GM23338 (cell line): Measurements from ENCODE around the gene LMF1. TPM values are rescaled to one million over a fixed set of nuclear protein-coding genes. Genes with fewer than 3 reads are reported as not detected.

ENCODE experiments used
- ATAC-seq: fragments of 200-7000 bp; cut with Tn5 transposase; 3 replicates; pipeline ENCODE4 v1.9.1; 2020
- DNase-seq: peaks from one replicate; pipeline ENCODE4 v3.0.0-alpha.2; 2015; ENCODE audit warnings: low spot score
- H2AFZ ChIP-seq: fragments of 200-600 bp; sonication (generic); 2 replicates; pipeline ENCODE4 v1.8.0; 2016; ENCODE audit warnings: antibody characterized with exemption, mild to moderate bottlenecking, moderate library complexity
- H3F3A ChIP-seq: fragments of 200-600 bp; sonication (generic); replicated peaks from 2 replicates; pipeline ENCODE4 v1.8.0; 2017; ENCODE audit warnings: antibody characterized with exemption, mixed run types, low read depth
- H3K27ac ChIP-seq: fragments of 200-600 bp; sonication (generic); 2 replicates; pipeline ENCODE4 v1.6.1; 2016; ENCODE audit warnings: low read depth
- H3K27me3 ChIP-seq: fragments of 200-600 bp; sonication (generic); 2 replicates; pipeline ENCODE4 v1.8.0; 2016; ENCODE audit warnings: mild to moderate bottlenecking, mixed run types, moderate library complexity; ENCODE audit not compliant: insufficient read depth
- H3K36me3 ChIP-seq: fragments of 200-600 bp; sonication (generic); 2 replicates; pipeline ENCODE4 v1.8.0; 2016; ENCODE audit warnings: mild to moderate bottlenecking; ENCODE audit not compliant: insufficient read depth
- H3K4me1 ChIP-seq: fragments of 200-600 bp; sonication (generic); 2 replicates; pipeline ENCODE4 v1.8.0; 2016; ENCODE audit warnings: mild to moderate bottlenecking, moderate library complexity; ENCODE audit not compliant: insufficient read depth
- H3K4me2 ChIP-seq: fragments of 200-600 bp; sonication (generic); 2 replicates; pipeline ENCODE4 v1.7.1; 2017; ENCODE audit warnings: mixed run types
- H3K4me3 ChIP-seq: fragments of 200-600 bp; sonication (generic); 2 replicates; pipeline ENCODE4 v1.6.1; 2016; ENCODE audit warnings: mixed run types
- H3K79me2 ChIP-seq: fragments of 200-600 bp; sonication (generic); replicated peaks from 2 replicates; pipeline ENCODE4 v1.8.0; 2017; ENCODE audit warnings: mild to moderate bottlenecking; ENCODE audit not compliant: insufficient read depth
- H3K9me2 ChIP-seq: fragments of 200-600 bp; sonication (generic); 2 replicates; pipeline ENCODE4 v1.8.0; 2017; ENCODE audit not compliant: insufficient read depth
- H4K20me1 ChIP-seq: fragments of 200-600 bp; sonication (generic); replicated peaks from 2 replicates; pipeline ENCODE4 v1.8.0; 2017; ENCODE audit warnings: mild to moderate bottlenecking; ENCODE audit not compliant: insufficient read depth
- H3K27ac Mint-ChIP-seq: 2 replicates; pipeline ENCODE4 v1.8.0; 2020; ENCODE audit warnings: inconsistent platforms, mild to moderate bottlenecking, moderate library complexity, mixed read lengths
- H3K27me3 Mint-ChIP-seq: 3 replicates; pipeline ENCODE4 v1.8.0; 2022; ENCODE audit warnings: low read depth, mild to moderate bottlenecking, moderate library complexity, mixed read lengths, inconsistent platforms; ENCODE audit not compliant: insufficient read depth, poor library complexity
- H3K36me3 Mint-ChIP-seq: 3 replicates; pipeline ENCODE4 v1.8.0; 2021; ENCODE audit warnings: low read depth, mild to moderate bottlenecking, inconsistent platforms, moderate library complexity, mixed read lengths
- H3K4me1 Mint-ChIP-seq: 3 replicates; pipeline ENCODE4 v1.8.0; 2020; ENCODE audit warnings: mild to moderate bottlenecking, inconsistent platforms, mixed read lengths
- H3K4me3 Mint-ChIP-seq: 3 replicates; pipeline ENCODE4 v1.8.0; 2021; ENCODE audit warnings: moderate library complexity, mild to moderate bottlenecking, inconsistent platforms, mixed read lengths
- H3K9me3 Mint-ChIP-seq: 3 replicates; pipeline ENCODE4 v1.8.0; 2020; ENCODE audit warnings: moderate library complexity, mild to moderate bottlenecking, inconsistent platforms, mixed read lengths
- EZH2phosphoT487 ChIP-seq: fragments of 200-600 bp; sonication (generic); IDR thresholded peaks from one replicate; pipeline ENCODE4 v1.8.1; 2018; ENCODE audit warnings: antibody characterized with exemption; ENCODE audit not compliant: unreplicated experiment
- ZNF331 ChIP-seq: fragments of 250-450 bp; sonication (Bioruptor Pico); IDR thresholded peaks from 2 replicates; pipeline ENCODE4 v1.5.0; 2020; ENCODE audit warnings: low read depth, mild to moderate bottlenecking, moderate library complexity
- polyA plus RNA-seq: library from polyadenylated mRNA; unstranded; fragments of >200 nt; fragmentation: Nextera tagmentation; extraction: Ambion mirVana; gene quantifications from 2 replicates; pipeline ENCODE4 v1.2.1, GENCODE V29; 2016
- total RNA-seq: library from RNA; depleted of rRNA; stranded (reverse); fragments of >200 nt; shearing (Covaris generic); gene quantifications from 2 replicates; pipeline ENCODE4 v1.2.3, GENCODE V29; 2014
- TF ChIP-seq, protein P1 (sequence below): fragments of 250-450 bp; sonication (Bioruptor Pico); IDR thresholded peaks from 2 replicates; pipeline ENCODE4 v1.5.0; 2020; ENCODE audit warnings: mild to moderate bottlenecking, moderate library complexity
- TF ChIP-seq, protein P2 (sequence below), 2 experiments: fragments of 200-600 bp in 1 of 2; sonication (generic) in 1 of 2; conservative IDR thresholded peaks; 2 replicates each; pipeline versions ENCODE4 v1.5.1 to v1.6.1; 2016 to 2017; ENCODE audit warnings: antibody characterized with exemption in 2 of 2, low read depth in 2 of 2, mild to moderate bottlenecking in 2 of 2, moderate library complexity in 1 of 2

LMF1 gene
- total and polyA plus RNA-seq, 2 experiments from 2014 or later: 4.2 to 10.1 TPM

DNA sequence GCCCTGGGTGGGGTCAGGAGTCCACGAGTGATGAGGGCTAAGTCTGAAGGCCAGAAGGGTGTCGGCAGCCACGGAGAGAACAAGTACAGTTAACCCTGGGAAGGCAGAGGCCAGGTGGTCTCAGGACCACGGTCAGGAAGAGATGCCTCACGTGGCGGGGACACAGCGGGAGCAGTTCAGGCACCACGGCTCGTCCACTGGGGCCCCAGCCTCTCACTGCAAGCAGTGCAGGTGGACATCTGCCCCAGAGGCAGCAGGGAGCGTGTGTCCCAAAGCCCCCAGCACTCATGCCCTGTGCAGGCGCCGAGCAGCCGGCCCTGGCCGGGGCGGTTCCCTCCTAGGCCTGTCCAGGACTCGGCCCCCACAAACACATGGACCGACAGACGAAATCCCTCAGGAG, 4.7 kb downstream of the LMF1 start:
- no peaks in the 10 kb centered on the region for H3K9me2 ChIP-seq
- H2AFZ ChIP-seq: no peak overlapping the region
- H3K79me2 ChIP-seq: no peaks in the 10 kb centered on the region
- Mint-ChIP-seq H3K4me3 (no peak overlapping the region; the same call in 2 of the 3 replicates), H3K4me1 (peaks cover 6% of the 10 kb centered on the region), H3K9me3 (peaks cover 7% of the 10 kb centered on the region; the same call in 2 of the 3 replicates), H3K27me3 (peaks cover 12% of the 10 kb centered on the region), H3K36me3 (peaks cover 6% of the 10 kb centered on the region; the same call in 1 of the 3 replicates), H3K27ac (no peak overlapping the region)
- 0 out of 2 replicates have a peak, but pooled peaks cover 4% of the 10 kb centered on the region for H4K20me1 ChIP-seq
- H3K27me3 ChIP-seq: no peaks in the 10 kb centered on the region
- no peak overlapping the region for H3K27ac ChIP-seq
- ATAC-seq (no peak), DNase-seq (no peak)
- 0 out of 2 replicates have a peak, but pooled peaks cover 2% of the 10 kb centered on the region for H3F3A ChIP-seq
- H3K4me3 ChIP-seq: no peak overlapping the region
- TF ChIP-seq, protein P1, sequence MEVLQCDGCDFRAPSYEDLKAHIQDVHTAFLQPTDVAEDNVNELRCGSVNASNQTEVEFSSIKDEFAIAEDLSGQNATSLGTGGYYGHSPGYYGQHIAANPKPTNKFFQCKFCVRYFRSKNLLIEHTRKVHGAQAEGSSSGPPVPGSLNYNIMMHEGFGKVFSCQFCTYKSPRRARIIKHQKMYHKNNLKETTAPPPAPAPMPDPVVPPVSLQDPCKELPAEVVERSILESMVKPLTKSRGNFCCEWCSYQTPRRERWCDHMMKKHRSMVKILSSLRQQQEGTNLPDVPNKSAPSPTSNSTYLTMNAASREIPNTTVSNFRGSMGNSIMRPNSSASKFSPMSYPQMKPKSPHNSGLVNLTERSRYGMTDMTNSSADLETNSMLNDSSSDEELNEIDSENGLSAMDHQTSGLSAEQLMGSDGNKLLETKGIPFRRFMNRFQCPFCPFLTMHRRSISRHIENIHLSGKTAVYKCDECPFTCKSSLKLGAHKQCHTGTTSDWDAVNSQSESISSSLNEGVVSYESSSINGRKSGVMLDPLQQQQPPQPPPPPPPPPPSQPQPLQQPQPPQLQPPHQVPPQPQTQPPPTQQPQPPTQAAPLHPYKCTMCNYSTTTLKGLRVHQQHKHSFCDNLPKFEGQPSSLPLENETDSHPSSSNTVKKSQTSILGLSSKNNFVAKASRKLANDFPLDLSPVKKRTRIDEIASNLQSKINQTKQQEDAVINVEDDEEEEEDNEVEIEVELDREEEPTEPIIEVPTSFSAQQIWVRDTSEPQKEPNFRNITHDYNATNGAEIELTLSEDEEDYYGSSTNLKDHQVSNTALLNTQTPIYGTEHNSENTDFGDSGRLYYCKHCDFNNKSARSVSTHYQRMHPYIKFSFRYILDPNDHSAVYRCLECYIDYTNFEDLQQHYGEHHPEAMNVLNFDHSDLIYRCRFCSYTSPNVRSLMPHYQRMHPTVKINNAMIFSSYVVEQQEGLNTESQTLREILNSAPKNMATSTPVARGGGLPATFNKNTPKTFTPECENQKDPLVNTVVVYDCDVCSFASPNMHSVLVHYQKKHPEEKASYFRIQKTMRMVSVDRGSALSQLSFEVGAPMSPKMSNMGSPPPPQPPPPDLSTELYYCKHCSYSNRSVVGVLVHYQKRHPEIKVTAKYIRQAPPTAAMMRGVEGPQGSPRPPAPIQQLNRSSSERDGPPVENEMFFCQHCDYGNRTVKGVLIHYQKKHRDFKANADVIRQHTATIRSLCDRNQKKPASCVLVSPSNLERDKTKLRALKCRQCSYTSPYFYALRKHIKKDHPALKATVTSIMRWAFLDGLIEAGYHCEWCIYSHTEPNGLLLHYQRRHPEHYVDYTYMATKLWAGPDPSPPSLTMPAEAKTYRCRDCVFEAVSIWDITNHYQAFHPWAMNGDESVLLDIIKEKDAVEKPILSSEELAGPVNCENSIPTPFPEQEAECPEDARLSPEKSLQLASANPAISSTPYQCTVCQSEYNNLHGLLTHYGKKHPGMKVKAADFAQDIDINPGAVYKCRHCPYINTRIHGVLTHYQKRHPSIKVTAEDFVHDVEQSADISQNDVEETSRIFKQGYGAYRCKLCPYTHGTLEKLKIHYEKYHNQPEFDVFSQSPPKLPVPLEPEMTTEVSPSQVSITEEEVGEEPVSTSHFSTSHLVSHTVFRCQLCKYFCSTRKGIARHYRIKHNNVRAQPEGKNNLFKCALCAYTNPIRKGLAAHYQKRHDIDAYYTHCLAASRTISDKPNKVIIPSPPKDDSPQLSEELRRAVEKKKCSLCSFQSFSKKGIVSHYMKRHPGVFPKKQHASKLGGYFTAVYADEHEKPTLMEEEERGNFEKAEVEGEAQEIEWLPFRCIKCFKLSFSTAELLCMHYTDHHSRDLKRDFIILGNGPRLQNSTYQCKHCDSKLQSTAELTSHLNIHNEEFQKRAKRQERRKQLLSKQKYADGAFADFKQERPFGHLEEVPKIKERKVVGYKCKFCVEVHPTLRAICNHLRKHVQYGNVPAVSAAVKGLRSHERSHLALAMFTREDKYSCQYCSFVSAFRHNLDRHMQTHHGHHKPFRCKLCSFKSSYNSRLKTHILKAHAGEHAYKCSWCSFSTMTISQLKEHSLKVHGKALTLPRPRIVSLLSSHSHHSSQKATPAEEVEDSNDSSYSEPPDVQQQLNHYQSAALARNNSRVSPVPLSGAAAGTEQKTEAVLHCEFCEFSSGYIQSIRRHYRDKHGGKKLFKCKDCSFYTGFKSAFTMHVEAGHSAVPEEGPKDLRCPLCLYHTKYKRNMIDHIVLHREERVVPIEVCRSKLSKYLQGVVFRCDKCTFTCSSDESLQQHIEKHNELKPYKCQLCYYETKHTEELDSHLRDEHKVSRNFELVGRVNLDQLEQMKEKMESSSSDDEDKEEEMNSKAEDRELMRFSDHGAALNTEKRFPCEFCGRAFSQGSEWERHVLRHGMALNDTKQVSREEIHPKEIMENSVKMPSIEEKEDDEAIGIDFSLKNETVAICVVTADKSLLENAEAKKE (CRISPR knock-in tag): no peak
- TF ChIP-seq EZH2phosphoT487 (no peak), ZNF331 (CRISPR knock-in tag) (no peak)
- TF ChIP-seq, protein P2, sequence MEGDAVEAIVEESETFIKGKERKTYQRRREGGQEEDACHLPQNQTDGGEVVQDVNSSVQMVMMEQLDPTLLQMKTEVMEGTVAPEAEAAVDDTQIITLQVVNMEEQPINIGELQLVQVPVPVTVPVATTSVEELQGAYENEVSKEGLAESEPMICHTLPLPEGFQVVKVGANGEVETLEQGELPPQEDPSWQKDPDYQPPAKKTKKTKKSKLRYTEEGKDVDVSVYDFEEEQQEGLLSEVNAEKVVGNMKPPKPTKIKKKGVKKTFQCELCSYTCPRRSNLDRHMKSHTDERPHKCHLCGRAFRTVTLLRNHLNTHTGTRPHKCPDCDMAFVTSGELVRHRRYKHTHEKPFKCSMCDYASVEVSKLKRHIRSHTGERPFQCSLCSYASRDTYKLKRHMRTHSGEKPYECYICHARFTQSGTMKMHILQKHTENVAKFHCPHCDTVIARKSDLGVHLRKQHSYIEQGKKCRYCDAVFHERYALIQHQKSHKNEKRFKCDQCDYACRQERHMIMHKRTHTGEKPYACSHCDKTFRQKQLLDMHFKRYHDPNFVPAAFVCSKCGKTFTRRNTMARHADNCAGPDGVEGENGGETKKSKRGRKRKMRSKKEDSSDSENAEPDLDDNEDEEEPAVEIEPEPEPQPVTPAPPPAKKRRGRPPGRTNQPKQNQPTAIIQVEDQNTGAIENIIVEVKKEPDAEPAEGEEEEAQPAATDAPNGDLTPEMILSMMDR (conservative IDR thresholded peaks at IDR 0.05; ENCODE audit: low read depth in 2 of 2): no peak
- H3K4me1 ChIP-seq: peaks cover 4% of the 10 kb centered on the region; the same call in 1 of the 2 replicates
- H3K4me2 ChIP-seq: no peak overlapping the region
- no peaks in the 10 kb centered on the region for H3K36me3 ChIP-seq
